Osteoblast (primary cell): ENCODE measurements around the gene IRS1. TPM values are rescaled to one million over a fixed set of nuclear protein-coding genes. Genes with fewer than 3 reads are reported as not detected.
"Not testable (repeated sequence)": the region's sequence is repeated elsewhere in the genome, so short reads cannot be mapped to it uniquely, and the experiment has no call there.

Experiments
- DNase-seq: peaks from one replicate; pipeline ENCODE4 v3.0.0; 2011; ENCODE audit warnings: low spot score, mixed read lengths; ENCODE audit not compliant: insufficient read length; ENCODE audit errors: missing footprints
- H2AFZ ChIP-seq: 2 replicates; pipeline ENCODE4 v1.6.0; 2011; ENCODE audit warnings: mild to moderate bottlenecking, low read length
- H3K27ac ChIP-seq: 2 replicates; pipeline ENCODE4 v1.5.1; 2011; ENCODE audit warnings: mild to moderate bottlenecking, low read depth, low read length, moderate library complexity
- H3K27me3 ChIP-seq: 2 replicates; pipeline ENCODE4 v1.6.0; 2012; ENCODE audit warnings: mild to moderate bottlenecking, control low read depth, inconsistent platforms, low read length, moderate library complexity; ENCODE audit not compliant: insufficient read depth
- H3K36me3 ChIP-seq: 2 replicates; pipeline ENCODE4 v1.5.1; 2011; ENCODE audit warnings: mild to moderate bottlenecking, low read length, control low read depth, moderate library complexity; ENCODE audit not compliant: insufficient read depth
- H3K4me1 ChIP-seq: 2 replicates; pipeline ENCODE4 v1.5.1; 2011; ENCODE audit warnings: mild to moderate bottlenecking, low read length, control low read depth, moderate library complexity; ENCODE audit not compliant: insufficient read depth
- H3K4me2 ChIP-seq: 2 replicates; pipeline ENCODE4 v1.6.0; 2011; ENCODE audit warnings: mild to moderate bottlenecking, low read length; ENCODE audit not compliant: insufficient read depth
- H3K4me3 ChIP-seq: fragments of 200-600 bp; sonication (generic); 3 replicates; pipeline ENCODE4 v1.5.1; 2012; ENCODE audit warnings: mild to moderate bottlenecking, low read length, inconsistent platforms; ENCODE audit not compliant: insufficient read depth
- H3K79me2 ChIP-seq: 2 replicates; pipeline ENCODE4 v1.6.0; 2012; ENCODE audit warnings: mild to moderate bottlenecking, low read length, control low read depth, inconsistent platforms; ENCODE audit not compliant: insufficient read depth
- H3K9me3 ChIP-seq: 2 replicates; pipeline ENCODE4 v1.5.1; 2011; ENCODE audit warnings: low read depth, low read length, control low read depth
- H4K20me1 ChIP-seq: 2 replicates; pipeline ENCODE4 v1.6.0; 2012; ENCODE audit warnings: mild to moderate bottlenecking, low read length, control low read depth; ENCODE audit not compliant: insufficient read depth
- total RNA-seq: library from RNA; depleted of rRNA; stranded (reverse); fragments of >200 nt; gene quantifications from 2 replicates; pipeline ENCODE4 v1.2.3, GENCODE V29; 2012
- TF ChIP-seq, protein P1 (sequence below): IDR thresholded peaks from 2 replicates; pipeline ENCODE4 v1.5.1; 2011; ENCODE audit warnings: mild to moderate bottlenecking, low read depth, low read length, moderate library complexity; ENCODE audit errors: extremely low read depth

IRS1 gene
- total RNA-seq, 1 donor = 27.9 TPM

DNA sequence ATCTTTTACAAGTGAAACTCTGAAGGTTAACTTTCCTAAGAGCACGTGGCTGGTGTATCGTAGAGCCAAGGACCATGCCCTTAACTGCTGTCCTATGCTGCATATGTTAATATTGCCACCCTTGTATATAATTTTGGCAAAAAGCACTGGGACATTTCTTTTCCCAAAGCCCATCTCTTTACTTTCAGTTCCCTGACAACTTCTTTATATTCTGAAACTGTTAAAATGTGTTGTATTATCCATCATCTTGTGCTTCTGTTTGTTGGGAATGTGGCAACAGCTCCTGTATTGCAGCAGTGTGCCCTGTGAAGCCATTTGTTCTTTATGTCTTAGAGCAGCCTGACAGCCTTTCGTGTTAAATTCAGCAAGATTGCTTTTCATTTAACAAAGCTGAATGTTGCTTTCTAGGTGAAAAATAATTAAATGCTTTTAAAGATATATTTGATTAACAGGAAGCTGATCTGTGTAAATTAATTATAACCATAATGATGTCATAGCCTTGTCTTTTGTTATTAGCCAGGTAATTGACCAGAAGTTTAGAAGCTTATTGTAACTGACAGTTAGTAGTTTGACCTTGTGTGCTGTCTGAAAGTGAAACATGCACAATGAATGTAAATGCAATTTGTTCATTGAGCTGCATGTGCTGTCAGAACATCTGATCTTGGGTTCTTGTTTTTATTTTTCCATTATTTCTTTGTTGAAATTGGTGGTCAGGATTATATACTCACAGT is 45.9 kb upstream of the IRS1 start:
- DNase-seq = no peak
- no peak overlapping the region for H3K4me3 ChIP-seq
- H3K27me3 ChIP-seq = no peaks in the 10 kb centered on the region
- no peaks in the 10 kb centered on the region for H3K9me3 ChIP-seq
- peaks cover 15% of the 10 kb centered on the region for H3K79me2 ChIP-seq
- TF ChIP-seq, protein P1, sequence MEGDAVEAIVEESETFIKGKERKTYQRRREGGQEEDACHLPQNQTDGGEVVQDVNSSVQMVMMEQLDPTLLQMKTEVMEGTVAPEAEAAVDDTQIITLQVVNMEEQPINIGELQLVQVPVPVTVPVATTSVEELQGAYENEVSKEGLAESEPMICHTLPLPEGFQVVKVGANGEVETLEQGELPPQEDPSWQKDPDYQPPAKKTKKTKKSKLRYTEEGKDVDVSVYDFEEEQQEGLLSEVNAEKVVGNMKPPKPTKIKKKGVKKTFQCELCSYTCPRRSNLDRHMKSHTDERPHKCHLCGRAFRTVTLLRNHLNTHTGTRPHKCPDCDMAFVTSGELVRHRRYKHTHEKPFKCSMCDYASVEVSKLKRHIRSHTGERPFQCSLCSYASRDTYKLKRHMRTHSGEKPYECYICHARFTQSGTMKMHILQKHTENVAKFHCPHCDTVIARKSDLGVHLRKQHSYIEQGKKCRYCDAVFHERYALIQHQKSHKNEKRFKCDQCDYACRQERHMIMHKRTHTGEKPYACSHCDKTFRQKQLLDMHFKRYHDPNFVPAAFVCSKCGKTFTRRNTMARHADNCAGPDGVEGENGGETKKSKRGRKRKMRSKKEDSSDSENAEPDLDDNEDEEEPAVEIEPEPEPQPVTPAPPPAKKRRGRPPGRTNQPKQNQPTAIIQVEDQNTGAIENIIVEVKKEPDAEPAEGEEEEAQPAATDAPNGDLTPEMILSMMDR = no peak
- H3K36me3 ChIP-seq = no peaks in the 10 kb centered on the region
- H3K4me2 ChIP-seq = no peak overlapping the region
- H2AFZ ChIP-seq = no peak overlapping the region
- no peaks in the 10 kb centered on the region for H4K20me1 ChIP-seq
- no peaks in the 10 kb centered on the region for H3K4me1 ChIP-seq
- no peak overlapping the region for H3K27ac ChIP-seq

DNA sequence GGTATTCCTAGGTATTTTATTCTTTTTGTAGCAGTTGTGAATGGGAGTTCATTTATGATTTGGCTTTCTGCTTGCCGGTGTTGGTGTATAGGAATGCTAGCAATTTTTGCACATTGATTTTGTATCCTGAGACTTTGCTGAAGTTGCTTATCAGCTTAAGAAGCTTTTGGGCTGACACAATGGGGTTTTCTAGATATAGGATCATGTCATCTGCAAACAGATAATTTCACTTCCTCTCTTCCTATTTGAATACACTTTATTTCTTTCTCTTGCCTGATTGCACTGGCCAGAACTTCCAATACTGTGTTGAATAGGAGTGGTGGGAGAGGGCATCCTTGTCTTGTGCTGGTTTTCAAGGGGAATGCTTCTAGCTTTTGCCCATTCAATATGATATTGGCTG is 43.4 kb upstream of the IRS1 start:
- H3K9me3 ChIP-seq, H3K4me1 ChIP-seq, H4K20me1 ChIP-seq, H2AFZ ChIP-seq, H3K27ac ChIP-seq, H3K4me2 ChIP-seq, H3K4me3 ChIP-seq, H3K36me3 ChIP-seq, DNase-seq, H3K27me3 ChIP-seq: not testable (repeated sequence)
- peaks cover 22% of the 10 kb centered on the region for H3K79me2 ChIP-seq

DNA sequence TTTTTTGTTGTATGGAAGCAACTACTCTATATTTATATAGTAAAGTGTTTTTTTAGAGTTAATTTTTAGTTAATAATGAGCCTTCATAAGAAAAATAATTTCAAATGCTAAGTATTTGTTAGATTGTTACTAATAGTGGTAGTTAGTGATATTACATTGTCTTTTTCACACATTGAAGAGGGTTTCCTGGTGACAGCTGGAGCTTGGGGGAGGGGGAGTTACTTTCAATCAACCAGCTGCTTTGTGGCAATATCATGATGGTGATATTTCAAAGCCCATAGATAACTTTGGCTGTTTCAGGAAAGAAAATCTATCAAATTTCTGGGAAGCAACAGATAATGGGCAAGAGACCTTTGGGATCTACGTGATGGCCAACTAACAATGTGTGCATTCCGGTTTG is 40.3 kb upstream of the IRS1 start:
- Histone ChIP-seq H2AFZ (no peak overlapping the region), H3K9me3 (no peaks in the 10 kb centered on the region), H3K4me3 (no peak overlapping the region), H3K27ac (no peak overlapping the region), H3K4me1 (peaks cover 11% of the 10 kb centered on the region), H3K79me2 (peaks cover 39% of the 10 kb centered on the region), H3K36me3 (peaks cover 4% of the 10 kb centered on the region), H4K20me1 (no peaks in the 10 kb centered on the region), H3K27me3 (no peaks in the 10 kb centered on the region), H3K4me2 (no peak overlapping the region)
- DNase-seq = no peak
- TF ChIP-seq, protein P1 = no peak

DNA sequence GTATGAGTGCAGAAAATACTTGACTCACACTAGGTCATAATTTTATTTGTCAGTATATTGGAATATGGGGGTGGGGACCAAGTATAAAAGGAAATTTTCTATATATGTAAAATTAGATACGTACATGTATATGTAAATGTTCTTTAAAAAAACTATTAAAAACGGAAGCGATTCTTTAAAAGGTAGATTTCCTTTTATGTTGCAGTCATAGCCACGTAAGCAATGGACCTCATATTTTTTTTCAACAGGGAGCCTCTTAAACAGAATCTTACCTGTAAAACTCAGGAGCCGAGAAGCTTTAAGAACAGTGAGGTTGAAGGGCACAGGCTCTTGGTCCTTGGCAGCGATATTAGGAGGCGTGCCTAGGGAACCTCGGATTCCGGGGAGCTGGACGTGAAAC is 39.5 kb upstream of the IRS1 start:
- peaks cover 11% of the 10 kb centered on the region for H3K4me1 ChIP-seq
- H3K36me3 ChIP-seq = peaks cover 4% of the 10 kb centered on the region
- H3K4me2 ChIP-seq = no peak overlapping the region
- H4K20me1 ChIP-seq = no peaks in the 10 kb centered on the region
- no peak for DNase-seq
- H3K27me3 ChIP-seq = no peaks in the 10 kb centered on the region
- TF ChIP-seq, protein P1 = no peak
- H3K4me3 ChIP-seq = no peak overlapping the region
- no peaks in the 10 kb centered on the region for H3K9me3 ChIP-seq
- H3K27ac ChIP-seq = no peak overlapping the region
- H3K79me2 ChIP-seq = peaks cover 36% of the 10 kb centered on the region
- H2AFZ ChIP-seq = no peak overlapping the region
